Measurements from ENCODE around the gene WDR90. TPM values are rescaled to one million over a fixed set of nuclear protein-coding genes. Genes with fewer than 3 reads are reported as not detected.

Gene WDR90
- polyA plus RNA-seq, 2 of the 4 experiments (the other 2 are of a cell fraction), result 6.5 to 30.7 TPM

DNA sequence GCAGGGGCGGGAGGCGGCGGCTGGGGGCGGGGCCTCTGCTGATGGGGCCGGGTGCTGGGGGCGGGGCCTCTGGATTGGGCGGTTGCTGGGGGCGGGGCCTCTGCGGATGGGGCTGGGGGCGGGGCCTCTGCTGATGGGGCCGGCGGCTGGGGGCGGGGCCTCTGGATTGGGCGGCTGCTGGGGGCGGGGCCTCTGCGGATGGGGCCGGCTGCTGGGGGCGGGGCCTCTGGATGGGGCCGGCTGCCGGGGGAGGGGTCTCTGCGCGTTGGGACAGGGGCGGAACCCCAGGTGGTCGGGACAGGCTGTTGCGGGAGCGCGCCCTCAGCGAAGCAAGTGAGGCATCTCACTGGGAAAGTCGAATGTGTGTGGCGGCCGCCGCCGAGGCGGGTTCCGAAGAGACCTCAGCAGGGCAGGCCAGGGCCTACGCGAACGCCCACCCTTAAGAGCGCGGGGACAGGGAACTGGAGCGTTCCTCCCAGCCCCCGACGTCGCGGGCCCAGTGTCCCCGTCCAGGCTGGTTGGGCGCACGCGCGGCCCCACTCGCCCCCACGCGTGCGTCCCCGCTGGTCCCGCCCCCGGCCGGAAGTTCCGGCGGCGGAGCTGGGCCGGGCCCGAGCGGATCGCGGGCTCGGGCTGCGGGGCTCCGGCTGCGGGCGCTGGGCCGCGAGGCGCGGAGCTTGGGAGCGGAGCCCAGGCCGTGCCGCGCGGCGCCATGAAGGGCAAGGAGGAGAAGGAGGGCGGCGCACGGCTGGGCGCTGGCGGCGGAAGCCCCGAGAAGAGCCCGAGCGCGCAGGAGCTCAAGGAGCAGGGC is 30.9 kb downstream of the WDR90 start, which contains the start of gene STUB1:
STUB1 (plus strand) TSS at position 597 of the 811 bp plus-strand sequence; CDS start at position 713, 116 bp downstream.
- Histone ChIP-seq H3K9me3 (no peaks in the 10 kb centered on the region), H3K27ac (peak within 1 kb of the TSS; percentile 84 to 97), H3K4me2 (peak within 1 kb of the TSS; percentile 93), H3K4me3 (peak within 1 kb of the TSS; percentile 74), H3K4me1 (peaks cover 45% of the 10 kb centered on the region)
- TF ChIP-seq EHF (CRISPR knock-in tag; IDR thresholded peaks at IDR 0.05) (no peak), ZNF302 (CRISPR knock-in tag; IDR thresholded peaks at IDR 0.05) (no peak), JUN (IDR thresholded peaks at IDR 0.05) (peak; percentile 84), MAFK (IDR thresholded peaks at IDR 0.05; ENCODE audit: partially characterized antibody) (no peak), ZFP36 (IDR thresholded peaks at IDR 0.05; ENCODE audit: borderline replicate concordance, partially characterized antibody) (no peak), CHD2 (IDR thresholded peaks at IDR 0.05; ENCODE audit: low read length, partially characterized antibody) (no peak), KDM1A (IDR thresholded peaks at IDR 0.05; ENCODE audit: low read depth) (no peak), NFE2L2 (conservative IDR thresholded peaks at IDR 0.05; ENCODE audit: low read length) (no peak), RNF2 (IDR thresholded peaks at IDR 0.05; ENCODE audit: borderline replicate concordance, low read depth) (no peak; the same call in 1 of the 2 replicates), HOXB13 (CRISPR knock-in tag; IDR thresholded peaks at IDR 0.05; ENCODE audit: low read depth) (no peak), SREBF2 (IDR thresholded peaks at IDR 0.05) (no peak), PHF8 (IDR thresholded peaks at IDR 0.05; ENCODE audit: borderline replicate concordance, low read depth) (peak; percentile 40; the same call in 1 of the 2 replicates), MYC (IDR thresholded peaks at IDR 0.05; ENCODE audit: borderline replicate concordance, low read length) (0 out of 2 replicates have a peak, but pooled peaks have one; percentile 27), MAX (IDR thresholded peaks at IDR 0.05) (peak; percentile 65; the same call in 1 of the 2 replicates), USF2 (IDR thresholded peaks at IDR 0.05) (no peak), FOXS1 (CRISPR knock-in tag; IDR thresholded peaks at IDR 0.05) (no peak), JUNB (IDR thresholded peaks at IDR 0.05) (no peak), EHMT2 (IDR thresholded peaks at IDR 0.05; ENCODE audit: low read depth) (no peak), HOXB5 (CRISPR knock-in tag; IDR thresholded peaks at IDR 0.05) (no peak), KDM5A (IDR thresholded peaks at IDR 0.05) (no peak), E2F6 (IDR thresholded peaks at IDR 0.05; ENCODE audit: borderline replicate concordance, low read depth) (peak; percentile 59), NR3C1 (IDR thresholded peaks at IDR 0.05) (no peak), RFX5 (IDR thresholded peaks at IDR 0.05) (no peak), POLR2A (IDR thresholded peaks at IDR 0.05; ENCODE audit: low read length) (peak; percentile 48), TP53 (CRISPR knock-in tag; IDR thresholded peaks at IDR 0.05) (peak; percentile 54; the same call in 1 of the 2 replicates), RAD21 (conservative IDR thresholded peaks at IDR 0.05 in 1 of 2, IDR thresholded peaks at IDR 0.05 in 1 of 2) (no peak), HDAC2 (IDR thresholded peaks at IDR 0.05) (no peak), FOSB (CRISPR knock-in tag; IDR thresholded peaks at IDR 0.05) (no peak)
- TF ChIP-seq, protein P1, sequence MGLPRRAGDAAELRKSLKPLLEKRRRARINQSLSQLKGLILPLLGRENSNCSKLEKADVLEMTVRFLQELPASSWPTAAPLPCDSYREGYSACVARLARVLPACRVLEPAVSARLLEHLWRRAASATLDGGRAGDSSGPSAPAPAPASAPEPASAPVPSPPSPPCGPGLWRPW (IDR thresholded peaks at IDR 0.05), result no peak
- TF ChIP-seq, protein P2, sequence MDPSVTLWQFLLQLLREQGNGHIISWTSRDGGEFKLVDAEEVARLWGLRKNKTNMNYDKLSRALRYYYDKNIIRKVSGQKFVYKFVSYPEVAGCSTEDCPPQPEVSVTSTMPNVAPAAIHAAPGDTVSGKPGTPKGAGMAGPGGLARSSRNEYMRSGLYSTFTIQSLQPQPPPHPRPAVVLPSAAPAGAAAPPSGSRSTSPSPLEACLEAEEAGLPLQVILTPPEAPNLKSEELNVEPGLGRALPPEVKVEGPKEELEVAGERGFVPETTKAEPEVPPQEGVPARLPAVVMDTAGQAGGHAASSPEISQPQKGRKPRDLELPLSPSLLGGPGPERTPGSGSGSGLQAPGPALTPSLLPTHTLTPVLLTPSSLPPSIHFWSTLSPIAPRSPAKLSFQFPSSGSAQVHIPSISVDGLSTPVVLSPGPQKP (IDR thresholded peaks at IDR 0.05; ENCODE audit: low read depth, low read length), result no peak
- TF ChIP-seq, protein P3, sequence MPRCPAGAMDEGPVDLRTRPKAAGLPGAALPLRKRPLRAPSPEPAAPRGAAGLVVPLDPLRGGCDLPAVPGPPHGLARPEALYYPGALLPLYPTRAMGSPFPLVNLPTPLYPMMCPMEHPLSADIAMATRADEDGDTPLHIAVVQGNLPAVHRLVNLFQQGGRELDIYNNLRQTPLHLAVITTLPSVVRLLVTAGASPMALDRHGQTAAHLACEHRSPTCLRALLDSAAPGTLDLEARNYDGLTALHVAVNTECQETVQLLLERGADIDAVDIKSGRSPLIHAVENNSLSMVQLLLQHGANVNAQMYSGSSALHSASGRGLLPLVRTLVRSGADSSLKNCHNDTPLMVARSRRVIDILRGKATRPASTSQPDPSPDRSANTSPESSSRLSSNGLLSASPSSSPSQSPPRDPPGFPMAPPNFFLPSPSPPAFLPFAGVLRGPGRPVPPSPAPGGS (IDR thresholded peaks at IDR 0.05), result peak; percentile 70; the same call in 2 of the 3 replicates
- ChIA-PET POLR2A (interaction anchor here (0.6 to 2.0 kb wide), 6 partner anchors 10 to 53 kb away, joined by 3 to 12 read pairs (median 6); partner anchors contain the start of genes ANTKMT and WDR24), CTCF (interaction anchor here (0.7 to 2.9 kb wide), 8 partner anchors 12 to 106 kb away, joined by 3 to 17 read pairs (median 4); partner anchors contain the start of gene RHOT2)
- peak in 1 of 2 experiments; percentile 91 for DNase-seq (ENCODE audit: low read depth in 1 of 2, low spot score in 1 of 2)
- peak; percentile 20 to 51 for ATAC-seq
- FAIRE-seq, result no peak
- WGBS (ENCODE audit: missing lambda C conversion rate), result 0% methylated on average over 9 of the region's 91 CpGs
